ENCODE measurements around the gene HOXA1. TPM values are rescaled to one million over a fixed set of nuclear protein-coding genes. Genes with fewer than 3 reads are reported as not detected.

The HOXA1 gene
- total RNA-seq, 1 donor from 2014 or later = 0.16 TPM

DNA sequence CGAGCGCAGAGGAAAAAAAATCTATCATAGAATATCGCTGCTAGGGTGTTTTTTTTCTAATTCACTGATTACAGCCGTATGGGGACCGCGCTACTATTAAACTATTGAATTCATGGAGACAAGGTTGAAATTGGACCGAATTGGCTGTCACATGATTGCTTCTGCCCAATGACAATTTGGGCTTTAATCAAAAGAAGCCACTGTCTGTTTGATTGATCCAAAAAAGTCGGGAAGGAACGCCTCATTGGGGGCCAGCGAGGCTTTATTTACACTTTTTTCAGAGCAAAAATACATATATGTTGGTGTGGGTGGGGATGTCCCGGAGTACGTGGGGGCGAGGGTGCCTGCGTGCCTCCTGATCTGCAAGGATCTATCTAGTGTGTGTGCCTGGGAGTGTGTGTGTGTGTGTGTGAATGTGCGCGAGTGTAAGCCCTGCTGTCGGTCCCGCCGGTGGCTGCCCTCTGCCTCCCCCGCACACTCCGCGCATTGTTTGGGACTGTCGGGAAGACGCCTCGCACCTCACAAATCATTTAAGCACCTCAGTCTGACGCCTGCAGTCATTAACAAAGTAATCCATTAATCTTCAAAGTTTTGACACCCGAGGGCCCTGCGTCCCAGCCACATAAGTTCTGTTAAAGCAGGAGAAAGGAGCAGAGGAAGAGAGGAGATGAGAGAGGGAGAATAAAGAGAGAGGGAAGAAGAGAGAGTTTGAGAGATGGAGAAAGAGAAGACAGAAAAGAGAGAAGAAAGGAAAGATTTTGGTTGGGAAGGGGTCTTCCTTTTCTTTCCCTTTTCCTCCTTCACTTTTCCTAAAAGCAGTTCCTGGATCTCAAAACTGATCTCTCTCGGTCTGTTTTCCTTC, 7.0 kb upstream of the HOXA1 start, which contains the start of gene HOXA2:
Gene HOXA2 (minus strand): TSS at position 103 of the 862 bp plus-strand sequence. CDS start 183 bp downstream, outside the sequence.
- DNase-seq (ENCODE audit: low spot score) = no peak
- peaks cover 78% of the 10 kb centered on the region for H3K27me3 Mint-ChIP-seq (ENCODE audit: low read depth)
- H3K4me3 Mint-ChIP-seq (ENCODE audit: low read depth) = no peak within 1 kb of the TSS
- intact Hi-C loops (cut with micrococcal nuclease) = loop anchor here (5.0 kb wide), 1 partner anchor 1304 kb away; no protein-coding TSS in a partner anchor
- H3K27ac Mint-ChIP-seq = no peak within 1 kb of the TSS
- H3K36me3 Mint-ChIP-seq (ENCODE audit: low read depth) = peaks cover 32% of the 10 kb centered on the region
- H3K4me1 Mint-ChIP-seq (ENCODE audit: low read depth) = peaks cover 9% of the 10 kb centered on the region
- no peaks in the 10 kb centered on the region for H3K9me3 Mint-ChIP-seq

GRCh38 chr7:27101957-27102580, 6.3 kb upstream of the HOXA1 start:
- Mint-ChIP-seq H3K9me3 (no peaks in the 10 kb centered on the region), H3K4me3 (ENCODE audit: low read depth) (no peak overlapping the region), H3K27me3 (ENCODE audit: low read depth) (peaks cover 83% of the 10 kb centered on the region), H3K27ac (no peak overlapping the region), H3K4me1 (ENCODE audit: low read depth) (peaks cover 12% of the 10 kb centered on the region), H3K36me3 (ENCODE audit: low read depth) (peaks cover 34% of the 10 kb centered on the region)
- DNase-seq (ENCODE audit: low spot score) = no peak
- intact Hi-C loops (cut with micrococcal nuclease) = loop anchor here (5.0 kb wide), 1 partner anchor 1305 kb away; no protein-coding TSS in a partner anchor

DNA sequence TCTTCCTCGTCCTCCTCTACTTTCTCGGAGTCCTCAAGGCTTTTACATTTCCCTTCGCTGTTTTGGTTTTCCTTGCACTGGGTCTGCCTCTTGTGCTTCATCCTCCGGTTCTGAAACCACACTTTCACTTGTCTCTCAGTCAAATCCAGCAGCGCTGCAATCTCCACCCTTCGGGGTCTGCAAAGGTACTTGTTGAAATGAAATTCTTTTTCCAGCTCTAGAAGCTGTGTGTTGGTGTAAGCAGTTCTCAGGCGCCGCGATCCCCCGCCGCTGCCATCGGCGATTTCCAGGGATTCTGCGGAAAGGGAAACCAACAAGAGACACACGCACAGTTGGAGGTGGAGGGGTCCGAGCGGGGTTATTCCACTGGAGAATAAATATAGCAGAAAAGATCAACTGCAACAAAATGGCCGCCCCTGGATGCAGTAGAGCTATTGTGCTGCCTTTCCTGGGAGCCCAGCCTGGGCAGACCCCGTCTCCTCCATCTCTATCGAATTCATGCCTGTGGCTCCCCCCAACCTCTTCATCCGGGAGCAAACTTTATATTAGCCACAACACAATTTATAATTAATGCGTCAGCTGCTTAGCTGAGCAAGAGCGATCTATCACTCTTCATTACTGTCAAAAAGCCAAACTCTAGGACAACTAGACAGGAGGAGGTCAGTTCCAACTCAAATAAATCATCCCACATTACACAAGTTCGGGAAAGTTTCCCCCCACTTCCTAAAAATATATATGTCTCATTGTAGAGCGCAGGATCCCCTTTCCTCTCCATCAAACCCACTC, 5.6 kb upstream of the HOXA1 start:
- Mint-ChIP-seq H3K4me3 (ENCODE audit: low read depth) (no peak overlapping the region), H3K27ac (no peak overlapping the region)

GRCh38 chr7:27100694-27101170, 4.9 kb upstream of the HOXA1 start:
- Mint-ChIP-seq H3K9me3 (no peaks in the 10 kb centered on the region), H3K27me3 (ENCODE audit: low read depth) (peaks cover 85% of the 10 kb centered on the region), H3K27ac (no peak overlapping the region), H3K4me1 (ENCODE audit: low read depth) (peaks cover 13% of the 10 kb centered on the region), H3K36me3 (ENCODE audit: low read depth) (peaks cover 35% of the 10 kb centered on the region), H3K4me3 (ENCODE audit: low read depth) (no peak overlapping the region)
- intact Hi-C loops (cut with micrococcal nuclease) = loop anchor here (5.0 kb wide), 1 partner anchor 1307 kb away; no protein-coding TSS in a partner anchor
- no peak for DNase-seq (ENCODE audit: low spot score)

More for the DNA sequence above, 5.6 kb upstream of the HOXA1 start:
- no peaks in the 10 kb centered on the region for H3K9me3 Mint-ChIP-seq
- DNase-seq (ENCODE audit: low spot score) = no peak
- H3K4me1 Mint-ChIP-seq (ENCODE audit: low read depth) = peaks cover 12% of the 10 kb centered on the region
- H3K36me3 Mint-ChIP-seq (ENCODE audit: low read depth) = peaks cover 35% of the 10 kb centered on the region
- intact Hi-C loops (cut with micrococcal nuclease) = loop anchor here (5.0 kb wide), 1 partner anchor 1306 kb away; no protein-coding TSS in a partner anchor
- H3K27me3 Mint-ChIP-seq (ENCODE audit: low read depth) = peaks cover 84% of the 10 kb centered on the region

- Mint-ChIP-seq H3K4me1 (ENCODE audit: low read depth) (peaks cover 21% of the 10 kb centered on the region), H3K27me3 (ENCODE audit: low read depth) (peaks cover 85% of the 10 kb centered on the region), H3K36me3 (ENCODE audit: low read depth) (peaks cover 35% of the 10 kb centered on the region), H3K9me3 (no peaks in the 10 kb centered on the region), H3K4me3 (ENCODE audit: low read depth) (no peak overlapping the region), H3K27ac (no peak overlapping the region)
- DNase-seq (ENCODE audit: low spot score) = no peak
- intact Hi-C loops (cut with micrococcal nuclease) = loop anchor here (5.0 kb wide), 3 partner anchors 33 to 1308 kb away; partner anchors contain the start of gene HOXA4
Observed at GRCh38 chr7:27099453-27100370, 3.9 kb upstream of the HOXA1 start.

GRCh38 chr7:27098578-27099451, 3.0 kb upstream of the HOXA1 start:
- H3K4me3 Mint-ChIP-seq (ENCODE audit: low read depth) = no peak overlapping the region
- H3K27me3 Mint-ChIP-seq (ENCODE audit: low read depth) = peaks cover 85% of the 10 kb centered on the region
- intact Hi-C loops (cut with micrococcal nuclease) = loop anchor here (5.0 kb wide), 2 partner anchors 33 to 1242 kb away; partner anchors contain the start of gene HOXA4
- H3K27ac Mint-ChIP-seq = no peak overlapping the region
- H3K4me1 Mint-ChIP-seq (ENCODE audit: low read depth) = peaks cover 22% of the 10 kb centered on the region
- peaks cover 35% of the 10 kb centered on the region for H3K36me3 Mint-ChIP-seq (ENCODE audit: low read depth)
- H3K9me3 Mint-ChIP-seq = no peaks in the 10 kb centered on the region
- DNase-seq (ENCODE audit: low spot score) = no peak

DNA sequence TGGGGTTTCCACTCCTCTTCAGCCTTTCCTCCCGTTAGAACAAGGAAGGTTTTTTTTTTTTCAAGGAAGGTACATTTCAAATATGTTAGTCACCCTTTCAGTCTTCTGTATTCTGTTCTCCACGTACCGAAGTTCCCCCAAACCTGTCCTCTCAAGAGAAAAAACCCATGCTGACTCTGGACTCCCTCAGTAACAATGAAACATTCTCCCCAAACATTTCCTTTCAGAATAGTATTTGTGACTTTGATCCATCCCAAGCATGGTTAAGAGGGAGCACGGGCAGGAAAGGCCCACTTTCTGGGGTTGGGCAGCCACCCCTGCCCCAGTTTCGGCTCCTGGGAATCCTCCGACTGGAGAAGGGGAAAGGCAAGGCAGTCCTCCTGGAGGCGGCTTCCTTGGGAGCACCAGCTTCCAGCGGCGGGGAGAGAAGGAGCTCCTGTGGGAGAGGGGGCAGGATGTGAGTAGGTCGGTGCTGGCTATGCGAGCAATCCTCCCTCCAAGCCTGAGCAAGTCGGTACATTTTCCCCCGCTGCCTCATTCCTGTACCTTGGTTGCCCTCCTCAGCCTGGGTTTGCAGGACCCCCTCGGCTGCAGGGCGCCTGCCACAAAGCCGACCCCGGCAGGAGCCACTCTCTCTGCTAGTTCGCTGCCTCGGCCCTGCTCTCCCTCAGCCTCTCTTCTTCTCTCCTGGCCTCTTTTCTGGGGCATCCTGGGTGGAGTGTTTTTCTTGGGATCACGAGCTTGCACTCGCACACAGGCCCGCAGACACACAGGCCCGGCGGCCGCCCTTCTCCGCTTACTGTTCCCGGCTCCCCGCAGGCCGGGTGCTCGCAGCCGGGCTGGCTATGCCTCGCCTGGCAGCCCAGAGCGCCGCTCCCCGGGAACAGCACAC, 2.1 kb upstream of the HOXA1 start:
- Mint-ChIP-seq H3K36me3 (ENCODE audit: low read depth) (peaks cover 33% of the 10 kb centered on the region), H3K27ac (no peak overlapping the region), H3K27me3 (ENCODE audit: low read depth) (peaks cover 83% of the 10 kb centered on the region), H3K9me3 (no peaks in the 10 kb centered on the region), H3K4me1 (ENCODE audit: low read depth) (peaks cover 21% of the 10 kb centered on the region), H3K4me3 (ENCODE audit: low read depth) (peak overlapping the region; percentile 80)
- DNase-seq (ENCODE audit: low spot score) = no peak
- intact Hi-C loops (cut with micrococcal nuclease) = loop anchor here (2.0 to 5.0 kb wide), 5 partner anchors 34 to 1241 kb away; partner anchors contain the start of genes HOXA4 and SKAP2

GRCh38 chr7:27096768-27097514, 1.1 kb upstream of the HOXA1 start:
- Mint-ChIP-seq H3K4me1 (ENCODE audit: low read depth) (peaks cover 16% of the 10 kb centered on the region), H3K4me3 (ENCODE audit: low read depth) (peak overlapping the region; percentile 80), H3K9me3 (no peaks in the 10 kb centered on the region), H3K27me3 (ENCODE audit: low read depth) (peaks cover 83% of the 10 kb centered on the region), H3K36me3 (ENCODE audit: low read depth) (peaks cover 31% of the 10 kb centered on the region), H3K27ac (no peak overlapping the region)
- no peak for DNase-seq (ENCODE audit: low spot score)
- intact Hi-C loops (cut with micrococcal nuclease) = loop anchor here (2.0 to 5.0 kb wide), 5 partner anchors 35 to 1240 kb away; partner anchors contain the start of genes HOXA4 and SKAP2

DNA sequence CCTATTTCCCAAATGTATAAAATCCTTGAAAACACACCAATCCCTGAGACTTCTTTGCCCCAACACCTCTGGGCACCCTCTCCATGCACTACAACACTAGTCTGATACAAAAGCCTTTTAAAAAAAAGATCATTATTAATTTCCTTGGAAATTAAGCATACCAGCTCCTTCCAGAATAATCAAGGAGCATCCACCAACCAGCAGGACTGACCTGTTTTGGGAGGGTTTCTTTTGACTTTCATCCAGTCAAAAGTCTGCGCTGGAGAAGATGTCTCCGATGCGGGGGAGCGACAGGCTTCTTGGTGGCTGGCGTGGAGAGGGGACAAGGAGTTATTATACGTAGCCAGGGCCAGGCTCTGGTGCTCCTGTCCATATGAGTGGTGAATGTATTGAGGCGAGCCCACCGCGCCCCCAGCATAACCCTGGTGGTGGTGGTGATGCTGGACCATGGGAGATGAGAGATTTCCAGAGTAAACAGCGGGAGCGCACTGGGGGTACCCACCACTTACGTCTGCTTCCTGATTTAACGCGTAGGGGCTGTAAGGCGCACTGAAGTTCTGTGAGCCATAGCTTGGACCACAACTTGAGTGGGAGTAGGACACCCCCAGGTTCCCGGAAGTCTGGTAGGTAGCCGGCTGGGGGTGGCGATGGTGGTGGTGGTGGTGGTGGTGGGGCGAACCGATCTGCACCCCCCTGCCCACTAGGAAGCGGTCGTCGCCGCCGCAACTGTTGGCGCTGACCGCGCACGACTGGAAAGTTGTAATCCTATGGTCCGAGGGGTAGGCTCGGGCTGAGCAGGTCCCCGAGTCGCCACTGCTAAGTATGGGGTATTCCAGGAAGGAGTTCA, 527 bp downstream of the HOXA1 start:
- Mint-ChIP-seq H3K4me1 (ENCODE audit: low read depth) (peaks cover 16% of the 10 kb centered on the region), H3K36me3 (ENCODE audit: low read depth) (peaks cover 18% of the 10 kb centered on the region), H3K9me3 (no peaks in the 10 kb centered on the region), H3K27me3 (ENCODE audit: low read depth) (peaks cover 83% of the 10 kb centered on the region), H3K27ac (peak overlapping the region; percentile 21), H3K4me3 (ENCODE audit: low read depth) (peak overlapping the region; percentile 80)
- intact Hi-C loops (cut with micrococcal nuclease) = loop anchor here (5.0 kb wide), 2 partner anchors 37 to 1238 kb away; partner anchors contain the start of gene HOXA4
- DNase-seq (ENCODE audit: low spot score) = no peak

Measured in activated T-helper 2 cell treated with anti-CD3 and anti-CD28 coated beads, Interferon-gamma antibody, Interleukin-2, Interleukin-4, amounts not matched to agents 10 μg/mL and 5 μg/mL and 100 μg/mL, durations not matched to agents 14 hours and 24 hours and 36 hours (primary cell).